Measurements from ENCODE around the gene ALG14.
"Not testable (repeated sequence)": the region's sequence is repeated elsewhere in the genome, so short reads cannot be mapped to it uniquely, and the experiment has no call there.

ALG14 gene

DNA sequence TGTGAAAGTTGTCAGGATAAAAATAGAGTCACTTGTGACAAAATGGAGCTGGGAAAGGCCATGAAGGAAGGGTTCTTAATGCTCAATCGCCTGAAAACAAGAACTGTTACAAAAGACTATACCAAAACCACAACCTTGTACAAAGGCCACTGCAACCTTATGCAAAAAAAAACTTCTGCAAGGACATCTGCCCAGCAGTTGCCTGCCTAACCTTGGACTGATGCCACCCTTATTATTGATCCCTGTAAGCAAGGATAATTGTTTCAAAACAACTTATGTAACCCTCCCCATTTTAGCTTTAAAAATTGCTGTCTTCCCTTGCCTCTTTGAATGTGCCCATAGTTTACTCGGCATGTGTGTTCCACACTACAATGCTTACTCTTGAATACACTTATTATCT lies 5.7 kb downstream of the ALG14 start:
- peaks cover 7% of the 10 kb centered on the region for H3K4me1 ChIP-seq (ENCODE audit: control insufficient read depth, insufficient read depth, low read length)
- H3K4me3 ChIP-seq (ENCODE audit: low read length): no peak overlapping the region
- no peak overlapping the region for H3K9ac ChIP-seq (ENCODE audit: low read depth, low read length)
- no peak overlapping the region for H3K4me2 ChIP-seq (ENCODE audit: low read length)
- H3K36me3 ChIP-seq (ENCODE audit: insufficient read depth, low read length): no peaks in the 10 kb centered on the region
- no peaks in the 10 kb centered on the region for H3K9me3 ChIP-seq (replicated peaks; ENCODE audit: low read length)
- no peaks in the 10 kb centered on the region for H3K27me3 ChIP-seq (ENCODE audit: control insufficient read depth, insufficient read depth, low read length)

DNA sequence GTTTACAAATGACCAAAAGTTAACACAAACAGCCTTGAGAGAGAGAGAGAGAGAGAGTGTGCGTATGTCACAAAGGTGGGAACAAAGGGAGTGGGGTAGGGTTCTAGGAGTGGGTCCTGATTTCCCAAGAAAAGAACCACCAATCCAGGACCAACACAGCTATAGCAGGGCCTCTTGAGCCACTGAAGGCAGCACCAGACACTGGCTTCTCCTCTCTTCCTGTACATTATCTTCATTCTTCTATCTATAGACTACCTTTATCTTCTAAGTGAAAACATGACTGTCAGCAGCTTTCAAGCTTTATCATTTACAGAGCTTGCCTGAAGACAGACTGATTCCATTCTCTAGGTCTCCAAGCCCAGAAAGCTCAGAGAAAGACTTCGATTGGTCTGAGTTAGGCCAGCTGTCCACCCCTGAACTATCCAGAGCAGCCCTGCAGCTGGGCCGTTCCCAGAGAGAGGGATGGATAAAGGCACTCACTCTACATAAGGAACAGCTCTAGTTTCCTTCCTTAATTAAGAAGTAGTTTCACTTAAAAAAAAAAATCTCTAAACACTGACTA lies 11.2 kb downstream of the ALG14 start:
- Histone ChIP-seq H3K36me3 (ENCODE audit: insufficient read depth, low read length) (no peaks in the 10 kb centered on the region), H3K27me3 (ENCODE audit: control insufficient read depth, insufficient read depth, low read length) (no peaks in the 10 kb centered on the region), H3K4me3 (ENCODE audit: low read length) (no peak overlapping the region), H3K9ac (ENCODE audit: low read depth, low read length) (no peak overlapping the region), H3K9me3 (replicated peaks; ENCODE audit: low read length) (no peaks in the 10 kb centered on the region), H3K4me2 (ENCODE audit: low read length) (no peak overlapping the region), H3K4me1 (ENCODE audit: control insufficient read depth, insufficient read depth, low read length) (no peaks in the 10 kb centered on the region)

DNA sequence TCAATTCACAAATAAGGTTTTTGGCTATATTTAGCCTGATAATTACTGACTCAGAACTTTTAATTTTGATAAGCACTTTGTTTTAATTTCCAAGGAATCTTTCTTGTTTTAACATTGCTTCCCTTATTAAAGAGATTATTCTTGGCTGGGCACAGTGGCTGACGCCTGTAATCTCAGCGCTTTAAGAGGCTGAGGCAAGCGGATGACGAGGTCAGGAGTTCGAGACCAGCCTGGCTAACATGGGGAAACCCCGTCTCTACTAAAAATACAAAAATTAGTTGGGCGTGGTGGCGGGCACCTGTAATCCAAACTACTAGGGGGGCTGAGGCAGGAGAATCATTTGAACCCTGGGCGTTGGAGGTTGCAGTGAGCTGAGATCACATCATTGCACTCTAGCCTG lies 13.8 kb downstream of the ALG14 start:
- H3K9me3 ChIP-seq (replicated peaks; ENCODE audit: low read length): no peaks in the 10 kb centered on the region
- no peak overlapping the region for H3K9ac ChIP-seq (ENCODE audit: low read depth, low read length)
- H3K27me3 ChIP-seq (ENCODE audit: control insufficient read depth, insufficient read depth, low read length): no peaks in the 10 kb centered on the region
- no peak overlapping the region for H3K4me3 ChIP-seq (ENCODE audit: low read length)
- no peak overlapping the region for H3K4me2 ChIP-seq (ENCODE audit: low read length)
- no peaks in the 10 kb centered on the region for H3K36me3 ChIP-seq (ENCODE audit: insufficient read depth, low read length)
- no peaks in the 10 kb centered on the region for H3K4me1 ChIP-seq (ENCODE audit: control insufficient read depth, insufficient read depth, low read length)

DNA sequence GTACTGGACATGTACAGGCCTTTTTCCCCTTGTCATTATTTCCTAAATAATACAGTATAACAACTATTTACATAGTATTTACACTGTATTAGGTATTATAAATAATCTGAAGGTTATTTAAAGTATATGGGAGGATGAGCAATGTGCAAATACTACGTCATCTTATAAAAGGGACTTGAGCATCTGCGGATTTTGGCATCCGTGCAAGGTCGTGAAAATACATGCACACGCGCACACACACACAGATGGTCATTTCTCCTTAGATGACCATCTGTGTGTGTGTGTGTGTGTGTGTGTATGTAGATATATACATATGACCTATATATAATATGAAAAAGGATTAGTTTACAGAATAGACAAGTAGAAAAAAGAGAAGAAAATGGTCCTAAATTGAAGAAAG lies 15.4 kb downstream of the ALG14 start:
- H3K9ac ChIP-seq (ENCODE audit: low read depth, low read length): no peak overlapping the region
- no peaks in the 10 kb centered on the region for H3K4me1 ChIP-seq (ENCODE audit: control insufficient read depth, insufficient read depth, low read length)
- H3K36me3 ChIP-seq (ENCODE audit: insufficient read depth, low read length): no peaks in the 10 kb centered on the region
- no peak overlapping the region for H3K4me3 ChIP-seq (ENCODE audit: low read length)
- H3K4me2 ChIP-seq (ENCODE audit: low read length): no peak overlapping the region
- no peaks in the 10 kb centered on the region for H3K27me3 ChIP-seq (ENCODE audit: control insufficient read depth, insufficient read depth, low read length)
- H3K9me3 ChIP-seq (replicated peaks; ENCODE audit: low read length): no peaks in the 10 kb centered on the region

DNA sequence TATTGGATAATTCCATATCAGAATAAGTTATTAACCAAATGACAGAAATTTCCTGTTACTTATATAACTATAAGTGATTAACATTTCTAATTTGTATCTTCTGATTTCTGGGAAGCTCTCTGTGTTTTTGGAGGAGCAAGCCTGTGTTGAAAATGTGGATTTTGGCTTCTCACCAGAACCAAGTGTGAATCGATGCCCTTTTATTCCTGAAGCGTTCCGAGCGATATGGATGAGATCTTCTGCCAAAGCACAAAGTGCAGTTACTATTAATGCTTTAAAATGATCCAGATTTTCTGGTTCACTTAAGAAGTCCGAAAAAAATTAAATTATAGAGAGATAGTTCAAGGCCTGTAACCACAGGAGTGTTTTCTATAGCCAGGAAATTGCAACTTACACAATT lies 22.8 kb downstream of the ALG14 start:
- H3K36me3 ChIP-seq (ENCODE audit: insufficient read depth, low read length): no peaks in the 10 kb centered on the region

DNA sequence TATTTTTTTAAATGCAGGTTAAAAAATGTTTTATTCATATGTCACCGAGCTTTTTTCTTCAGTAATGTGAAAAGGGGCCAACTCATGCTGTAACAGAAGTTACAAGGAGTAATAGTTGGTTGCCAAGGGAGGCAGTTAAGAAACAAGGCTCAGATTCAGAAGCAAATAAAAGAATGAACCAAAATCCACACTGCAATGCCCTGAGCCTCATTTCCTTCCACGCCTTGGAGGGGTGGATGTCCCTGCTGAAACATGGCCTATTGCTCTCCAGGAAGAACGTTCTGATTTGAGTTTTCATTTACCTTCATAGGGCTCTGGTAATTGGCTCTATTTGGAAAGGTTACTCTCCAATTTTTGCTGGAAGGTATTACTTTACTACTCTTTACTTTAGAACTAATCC lies 24.4 kb downstream of the ALG14 start:
- Histone ChIP-seq H3K9ac (ENCODE audit: low read depth, low read length) (no peak overlapping the region), H3K4me2 (ENCODE audit: low read length) (no peak overlapping the region), H3K27me3 (ENCODE audit: control insufficient read depth, insufficient read depth, low read length) (no peaks in the 10 kb centered on the region), H3K4me1 (ENCODE audit: control insufficient read depth, insufficient read depth, low read length) (no peaks in the 10 kb centered on the region), H3K36me3 (ENCODE audit: insufficient read depth, low read length) (no peaks in the 10 kb centered on the region), H3K9me3 (replicated peaks; ENCODE audit: low read length) (no peaks in the 10 kb centered on the region), H3K4me3 (ENCODE audit: low read length) (no peak overlapping the region)

More for the DNA sequence above, 22.8 kb downstream of the ALG14 start:
- Histone ChIP-seq H3K4me1 (ENCODE audit: control insufficient read depth, insufficient read depth, low read length) (no peaks in the 10 kb centered on the region), H3K9me3 (replicated peaks; ENCODE audit: low read length) (no peaks in the 10 kb centered on the region), H3K9ac (ENCODE audit: low read depth, low read length) (no peak overlapping the region), H3K4me2 (ENCODE audit: low read length) (no peak overlapping the region), H3K27me3 (ENCODE audit: control insufficient read depth, insufficient read depth, low read length) (no peaks in the 10 kb centered on the region), H3K4me3 (ENCODE audit: low read length) (no peak overlapping the region)

DNA sequence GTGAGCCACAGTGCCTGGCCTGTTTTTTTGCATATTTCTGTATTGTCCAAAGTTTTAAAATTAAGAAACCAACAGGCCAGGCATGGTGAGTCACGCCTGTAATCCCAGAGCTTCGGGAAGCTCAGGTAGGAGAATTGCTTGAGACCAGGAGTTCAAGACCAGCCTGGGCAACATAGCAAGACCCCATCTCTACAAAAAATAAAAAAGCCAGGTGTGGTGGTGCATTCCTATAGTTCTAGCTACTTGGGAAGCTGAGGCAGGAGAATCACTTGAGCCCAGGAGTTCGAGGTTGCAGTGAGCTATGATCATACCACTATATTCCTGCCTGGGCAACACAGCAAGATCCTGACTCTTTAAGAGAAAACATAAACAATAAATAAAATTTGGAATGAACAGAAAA lies 25.1 kb downstream of the ALG14 start:
- H3K4me1 ChIP-seq (ENCODE audit: control insufficient read depth, insufficient read depth, low read length); H3K4me3 ChIP-seq (ENCODE audit: low read length); H3K36me3 ChIP-seq (ENCODE audit: insufficient read depth, low read length); H3K4me2 ChIP-seq (ENCODE audit: low read length); H3K27me3 ChIP-seq (ENCODE audit: control insufficient read depth, insufficient read depth, low read length); H3K9ac ChIP-seq (ENCODE audit: low read depth, low read length); H3K9me3 ChIP-seq (replicated peaks; ENCODE audit: low read length): not testable (repeated sequence)

DNA sequence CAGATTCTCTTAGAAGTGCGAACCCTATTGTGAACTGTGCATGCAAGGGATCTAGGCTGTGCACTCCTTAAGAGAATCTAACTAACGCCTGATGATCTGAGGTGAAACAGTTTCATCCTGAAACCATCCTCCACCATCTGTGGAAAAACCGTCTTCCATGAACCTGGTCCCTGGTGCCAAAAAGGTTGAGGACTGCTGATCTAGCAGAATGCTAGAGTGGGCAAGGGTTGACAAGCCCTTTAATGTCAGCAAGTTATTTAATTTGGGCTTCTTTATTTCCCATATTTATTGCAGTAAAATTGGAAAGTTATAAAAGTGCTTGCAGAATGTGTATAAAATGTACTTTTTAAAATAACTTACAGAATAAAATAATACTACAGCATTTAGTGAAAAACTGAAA lies 26.4 kb downstream of the ALG14 start:
- H3K9me3 ChIP-seq (replicated peaks; ENCODE audit: low read length): no peaks in the 10 kb centered on the region
- no peaks in the 10 kb centered on the region for H3K36me3 ChIP-seq (ENCODE audit: insufficient read depth, low read length)
- peaks cover 13% of the 10 kb centered on the region for H3K4me1 ChIP-seq (ENCODE audit: control insufficient read depth, insufficient read depth, low read length)
- H3K4me2 ChIP-seq (ENCODE audit: low read length): no peak overlapping the region
- H3K4me3 ChIP-seq (ENCODE audit: low read length): no peak overlapping the region
- H3K27me3 ChIP-seq (ENCODE audit: control insufficient read depth, insufficient read depth, low read length): no peaks in the 10 kb centered on the region
- H3K9ac ChIP-seq (ENCODE audit: low read depth, low read length): no peak overlapping the region

DNA sequence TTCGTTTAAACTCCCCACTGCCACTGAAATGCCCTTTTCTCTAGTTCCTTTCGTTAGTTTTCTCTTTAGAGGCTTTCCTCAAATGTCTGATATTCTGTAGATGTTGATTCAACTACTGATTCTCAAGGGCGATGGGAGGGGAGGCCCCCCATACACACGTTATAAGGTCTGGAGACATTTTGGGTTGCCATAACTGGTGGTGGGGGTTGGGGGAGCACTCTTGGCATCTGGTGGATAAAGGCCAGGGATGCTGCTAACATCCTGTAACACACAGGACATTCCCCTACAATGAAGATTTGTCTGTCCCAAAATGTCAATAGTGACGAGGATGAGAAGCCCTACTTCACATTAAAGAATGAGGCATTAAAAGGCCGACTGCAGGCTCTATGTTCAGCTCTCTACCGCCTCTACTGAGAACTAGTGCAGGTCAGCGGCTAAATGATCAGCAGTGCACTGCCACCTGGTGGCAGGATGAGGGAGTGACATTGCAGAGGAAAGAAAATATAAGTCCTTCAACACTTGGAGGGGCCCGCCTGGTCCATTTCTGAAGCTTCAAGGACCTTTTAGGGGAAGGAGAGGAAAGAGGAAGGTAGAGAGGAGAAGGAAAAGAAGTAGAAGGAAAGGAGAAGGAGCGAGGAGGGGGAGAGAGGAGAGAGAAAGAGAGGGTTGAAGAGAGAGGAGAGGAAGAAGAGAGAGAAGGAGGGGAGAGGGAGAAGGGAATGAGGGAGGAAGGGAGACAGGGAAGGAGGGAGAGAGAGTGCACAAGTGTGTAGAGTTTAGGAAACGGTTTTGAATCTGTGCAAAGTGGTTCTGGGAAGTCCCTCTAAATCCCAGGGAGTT lies 29.4 kb downstream of the ALG14 start:
- Histone ChIP-seq H3K4me1 (ENCODE audit: control insufficient read depth, insufficient read depth, low read length) (peaks cover 16% of the 10 kb centered on the region), H3K27me3 (ENCODE audit: control insufficient read depth, insufficient read depth, low read length) (no peaks in the 10 kb centered on the region), H3K9ac (ENCODE audit: low read depth, low read length) (no peak overlapping the region), H3K9me3 (replicated peaks; ENCODE audit: low read length) (no peaks in the 10 kb centered on the region), H3K36me3 (ENCODE audit: insufficient read depth, low read length) (no peaks in the 10 kb centered on the region), H3K4me2 (ENCODE audit: low read length) (peak overlapping the region; percentile 37), H3K4me3 (ENCODE audit: low read length) (no peak overlapping the region)

DNA sequence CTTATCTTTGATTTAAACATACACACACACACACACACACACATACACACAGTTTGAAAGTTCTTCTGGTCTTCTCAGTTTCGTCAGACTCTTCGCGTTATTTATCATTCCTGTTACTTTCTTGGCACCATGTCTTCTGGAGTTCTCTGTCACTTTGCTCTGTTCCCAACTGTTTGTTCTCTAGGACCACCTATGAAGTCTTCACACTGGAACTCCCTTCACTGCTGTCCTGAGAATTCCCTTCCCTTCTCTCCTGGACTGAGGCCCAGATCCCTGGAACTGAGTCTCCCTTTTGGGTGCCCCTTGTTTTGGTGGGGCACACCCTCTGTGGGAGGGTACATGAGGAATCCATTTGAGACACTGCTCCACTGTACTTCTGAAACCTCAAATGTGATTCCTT lies 30.5 kb downstream of the ALG14 start:
- peak overlapping the region; percentile 62 for H3K4me2 ChIP-seq (ENCODE audit: low read length)
- no peak overlapping the region for H3K4me3 ChIP-seq (ENCODE audit: low read length)
- no peaks in the 10 kb centered on the region for H3K27me3 ChIP-seq (ENCODE audit: control insufficient read depth, insufficient read depth, low read length)
- peak overlapping the region; percentile 34 for H3K9ac ChIP-seq (ENCODE audit: low read depth, low read length)
- no peaks in the 10 kb centered on the region for H3K9me3 ChIP-seq (replicated peaks; ENCODE audit: low read length)
- peaks cover 16% of the 10 kb centered on the region for H3K4me1 ChIP-seq (ENCODE audit: control insufficient read depth, insufficient read depth, low read length)
- no peaks in the 10 kb centered on the region for H3K36me3 ChIP-seq (ENCODE audit: insufficient read depth, low read length)

DNA sequence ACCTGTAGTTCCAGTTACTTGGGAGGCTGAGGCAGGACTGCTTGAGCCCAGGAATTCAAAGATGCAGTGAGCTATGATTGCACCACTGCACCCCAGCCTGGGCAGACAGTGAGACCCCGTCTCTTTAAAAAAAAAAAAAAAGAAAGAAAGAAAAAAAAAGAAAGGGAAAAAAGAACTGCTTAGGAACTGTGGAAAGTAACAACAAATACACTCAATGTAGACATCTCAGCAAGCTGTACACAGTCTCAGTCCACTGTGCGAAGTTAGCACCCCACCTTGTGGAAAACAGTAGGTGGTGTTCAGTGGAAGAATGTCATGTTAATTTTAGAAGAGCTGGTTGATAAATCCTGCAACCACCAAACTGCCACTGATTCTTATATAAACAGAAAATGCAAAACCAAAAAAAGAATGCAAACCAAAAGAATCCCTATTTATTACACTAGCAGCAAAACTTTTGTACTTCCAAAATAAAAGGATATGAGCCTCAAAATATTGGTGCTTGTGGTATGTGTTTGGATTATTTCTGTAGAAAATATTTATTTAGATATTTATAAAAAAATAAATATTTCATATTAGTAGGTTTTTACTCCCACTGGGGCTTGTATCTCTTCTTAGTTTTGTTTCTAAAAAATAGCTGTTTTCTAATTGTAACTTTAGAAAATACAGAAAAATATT lies 31.1 kb downstream of the ALG14 start:
- H3K36me3 ChIP-seq (ENCODE audit: insufficient read depth, low read length): no peaks in the 10 kb centered on the region
- H3K4me3 ChIP-seq (ENCODE audit: low read length): no peak overlapping the region
- H3K9ac ChIP-seq (ENCODE audit: low read depth, low read length): no peak overlapping the region
- no peaks in the 10 kb centered on the region for H3K9me3 ChIP-seq (replicated peaks; ENCODE audit: low read length)
- H3K4me2 ChIP-seq (ENCODE audit: low read length): no peak overlapping the region
- H3K4me1 ChIP-seq (ENCODE audit: control insufficient read depth, insufficient read depth, low read length): peaks cover 16% of the 10 kb centered on the region
- no peaks in the 10 kb centered on the region for H3K27me3 ChIP-seq (ENCODE audit: control insufficient read depth, insufficient read depth, low read length)

All from skeletal muscle satellite cell (primary cell).